Heart left ventricle (tissue), 16 donors: Measurements from ENCODE around the gene CD48. TPM values are rescaled to one million over a fixed set of nuclear protein-coding genes. Genes with fewer than 3 reads are reported as not detected.
"Not testable (repeated sequence)": the region's sequence is repeated elsewhere in the genome, so short reads cannot be mapped to it uniquely, and the experiment has no call there.

Experiments
- ATAC-seq, 4 donors: fragments of 200-7000 bp; cut with Tn5 transposase; one replicate each; pipeline ENCODE4 v1.9.1; 2020 to 2022; ENCODE audit warnings: moderate library complexity in 4 of 4, mild to moderate bottlenecking in 3 of 4, moderate number of reproducible peaks in 1 of 4
- DNase-seq, 5 donors: peaks; one replicate each; pipeline ENCODE4 v3.0.0-alpha.2; 2020
- H3K27ac ChIP-seq, 12 donors: fragments of 200-600 bp; sonication (generic) in 4 of 12; one replicate each; pipeline versions ENCODE4 v1.5.0 to v1.8.0; 2016 to 2022; ENCODE audit warnings: mild to moderate bottlenecking in 2 of 12
- H3K27me3 ChIP-seq, 9 donors: fragments of 200-600 bp; sonication (generic) in 2 of 9; one replicate each; pipeline versions ENCODE4 v1.5.1 to v1.8.0; 2016 to 2022; ENCODE audit warnings: mild to moderate bottlenecking in 3 of 9
- H3K36me3 ChIP-seq, 9 donors: fragments of 200-600 bp; sonication (generic) in 2 of 9; one replicate each; pipeline versions ENCODE4 v1.5.0 to v1.8.0; 2018 to 2022; ENCODE audit warnings: mild to moderate bottlenecking in 2 of 9
- H3K4me1 ChIP-seq, 12 donors: fragments of 200-600 bp; sonication (generic) in 4 of 12; one replicate each; pipeline versions ENCODE4 v1.5.0 to v1.8.0; 2016 to 2022; ENCODE audit warnings: mild to moderate bottlenecking in 3 of 12
- H3K4me3 ChIP-seq, 12 donors: fragments of 200-600 bp; sonication (generic) in 4 of 12; one replicate each; pipeline versions ENCODE4 v1.5.0 to v1.8.0; 2017 to 2022; ENCODE audit warnings: mild to moderate bottlenecking in 9 of 12, moderate library complexity in 4 of 12
- H3K9me3 ChIP-seq, 12 donors: fragments of 200-600 bp; sonication (generic) in 4 of 12; one replicate each; pipeline versions ENCODE4 v1.5.0 to v1.8.0; 2016 to 2022; ENCODE audit warnings: mild to moderate bottlenecking in 1 of 12
- POLR2A ChIP-seq, 2 donors: fragments of 450-650 bp; IDR thresholded peaks; one replicate each; pipeline ENCODE4 v1.6.1; 2017; ENCODE audit warnings: antibody characterized with exemption in 2 of 2, mild to moderate bottlenecking in 2 of 2, moderate library complexity in 2 of 2
- WGBS, 4 donors: extraction: QIAGEN DNeasy Blood & Tissue Kit in 2 of 4; methylation state at CpG; one replicate each; pipeline versions ENCODE4 v1.1.5 to v1.1.7; 2013 to 2018; 5-methylcytosine and 5-hydroxymethylcytosine counted together
- intact Hi-C, 10 donors: fragments of 100-400 bp; cut with DNase I; formaldehyde crosslinking; loops; one replicate each; pipeline versions ENCODE4 v1.11.1 to v1.14.2; 2022
- polyA plus RNA-seq, 2 donors: library from polyadenylated mRNA; stranded (reverse); fragments of 200-250 nt; gene quantifications; one replicate each; pipeline ENCODE4 v1.2.3, GENCODE V29; 2013
- total RNA-seq, 9 donors: library from RNA; depleted of rRNA in 2 of 9; stranded (reverse); fragments of >200 nt in 2 of 9; fragmentation: NEBNext Ultra II Directional in 3 of 9; extraction: Animal tissue kit (Norgen Biotek cat#: 25700) in 3 of 9; gene quantifications; one replicate each; pipeline versions ENCODE4 v1.1.0 to v1.2.4, GENCODE V29; 2016 to 2023
- TF ChIP-seq, protein P1 (sequence below), 12 donors: fragments of 200-600 bp; sonication (generic) in 4 of 12; IDR thresholded peaks; one replicate each; pipeline versions ENCODE4 v1.5.0 to v1.8.0; 2018 to 2022; ENCODE audit warnings: antibody characterized with exemption in 12 of 12, mild to moderate bottlenecking in 5 of 12
- donor health status: ischemic (EF 13 %, LVEDD 7.1; RV severe dilation, severe dysfunction).
- donor health status: healthy with polysubstance abuse.
- donor health status: DM: no; HTN: yes; CAD: no.
- donor health status: DM: no; HTN: no; CAD: no.
- donor health status: ischemic (EF 25% LVEDD 6.9; RV normal size, moderate dysfunction).
- donor health status: ischemic (EF 25% LVEDD 5.7; RV mildly dilated, moderate dysfunction).
- donor health status: healthy.
- donor health status: DM: yes; HTN: yes; CAD: no.
- donor health status: ischemic (EF 35%, LVEDD 5.7; RV mildly dilated, moderate dysfunction).
- donor health status: nonischemic (EF 11% LVEDD 7.7; RV severe dilation, severe dysfunction).
- donor health status: DM: yes; HTN: yes; CAD: no.
- donor health status: PGD.
- donor health status: ischemic (EF 29% LVEDD 5.4; RV normal size, mild dysfunction).
- donor health status: nonischemic (EF 23%, LVEDD 6.1; RV moderate dilation, normal function).

The CD48 gene
- total and polyA plus RNA-seq, 11 donors = 0.49 to 31.6 (median 0.71) TPM

DNA sequence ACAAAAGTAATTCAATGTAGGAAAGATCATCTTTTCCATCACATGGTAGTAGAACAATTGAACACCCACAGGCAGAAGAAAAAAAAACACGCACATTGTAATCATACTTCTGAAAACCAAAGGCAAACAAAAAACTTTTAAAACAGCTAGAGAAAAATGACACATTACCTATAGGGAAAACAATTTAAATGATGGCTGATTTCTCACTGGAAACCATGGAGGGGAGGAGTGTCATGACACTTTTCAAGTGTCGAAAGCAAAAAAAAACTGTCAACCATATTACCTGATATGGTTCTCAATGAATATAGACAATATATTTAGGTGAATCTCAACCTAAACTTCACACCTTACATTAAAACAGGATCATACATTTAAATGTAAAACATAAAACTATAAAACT, 26.6 kb upstream of the CD48 start:
- Histone ChIP-seq H3K4me1 (peaks cover 0 to 41% (median 0%) of the 10 kb centered on the region in 12 donors), H3K4me3 (no peak overlapping the region), H3K27ac (peak overlapping the region in 1 of 12 donors; percentile 70), H3K36me3 (no peaks in the 10 kb centered on the region), H3K27me3 (peaks cover 0 to 3% (median 0%) of the 10 kb centered on the region in 9 donors), H3K9me3 (peaks cover 0 to 22% (median 4%) of the 10 kb centered on the region in 12 donors)
- DNase-seq (no peak), ATAC-seq (no peak)
- 86 to 94% (median 87%) methylated on average over 2 of the region's 2 CpGs for WGBS, 4 donors
- no peak for TF ChIP-seq POLR2A (IDR thresholded peaks at IDR 0.05)
- TF ChIP-seq, protein P1, sequence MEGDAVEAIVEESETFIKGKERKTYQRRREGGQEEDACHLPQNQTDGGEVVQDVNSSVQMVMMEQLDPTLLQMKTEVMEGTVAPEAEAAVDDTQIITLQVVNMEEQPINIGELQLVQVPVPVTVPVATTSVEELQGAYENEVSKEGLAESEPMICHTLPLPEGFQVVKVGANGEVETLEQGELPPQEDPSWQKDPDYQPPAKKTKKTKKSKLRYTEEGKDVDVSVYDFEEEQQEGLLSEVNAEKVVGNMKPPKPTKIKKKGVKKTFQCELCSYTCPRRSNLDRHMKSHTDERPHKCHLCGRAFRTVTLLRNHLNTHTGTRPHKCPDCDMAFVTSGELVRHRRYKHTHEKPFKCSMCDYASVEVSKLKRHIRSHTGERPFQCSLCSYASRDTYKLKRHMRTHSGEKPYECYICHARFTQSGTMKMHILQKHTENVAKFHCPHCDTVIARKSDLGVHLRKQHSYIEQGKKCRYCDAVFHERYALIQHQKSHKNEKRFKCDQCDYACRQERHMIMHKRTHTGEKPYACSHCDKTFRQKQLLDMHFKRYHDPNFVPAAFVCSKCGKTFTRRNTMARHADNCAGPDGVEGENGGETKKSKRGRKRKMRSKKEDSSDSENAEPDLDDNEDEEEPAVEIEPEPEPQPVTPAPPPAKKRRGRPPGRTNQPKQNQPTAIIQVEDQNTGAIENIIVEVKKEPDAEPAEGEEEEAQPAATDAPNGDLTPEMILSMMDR (IDR thresholded peaks at IDR 0.05) = no peak
- intact Hi-C loops = no loop called here

DNA sequence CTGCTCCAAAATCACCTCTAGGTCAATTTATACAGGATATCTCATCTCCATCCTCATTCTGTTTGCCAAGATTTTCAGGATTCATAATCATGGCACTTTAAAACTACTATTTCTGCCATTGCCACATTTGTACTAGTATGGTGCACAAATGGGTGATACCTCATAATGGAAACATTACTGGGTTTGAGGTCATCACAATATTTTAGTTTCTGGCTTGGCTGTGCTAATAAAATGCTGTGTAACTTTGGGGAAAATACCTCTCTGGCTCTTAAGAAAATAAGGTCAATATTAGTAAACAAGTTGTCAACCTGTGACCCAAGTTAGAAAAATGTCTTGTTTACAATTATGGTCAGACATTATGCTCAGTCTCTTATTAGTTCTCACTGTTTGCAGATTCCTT, 22.7 kb upstream of the CD48 start:
- H3K27ac ChIP-seq = peak overlapping the region in 1 of 12 donors; percentile 59
- ATAC-seq (no peak), DNase-seq (no peak)
- H3K4me1 ChIP-seq = peaks cover 0 to 30% (median 0%) of the 10 kb centered on the region in 12 donors
- H3K27me3 ChIP-seq = peaks cover 0 to 6% (median 0%) of the 10 kb centered on the region in 9 donors
- no peak for TF ChIP-seq POLR2A (IDR thresholded peaks at IDR 0.05)
- TF ChIP-seq, protein P1 (IDR thresholded peaks at IDR 0.05) = no peak
- no peak overlapping the region for H3K4me3 ChIP-seq
- H3K36me3 ChIP-seq = no peaks in the 10 kb centered on the region
- intact Hi-C loops = no loop called here
- peaks cover 0 to 22% (median 4%) of the 10 kb centered on the region in 12 donors for H3K9me3 ChIP-seq

DNA sequence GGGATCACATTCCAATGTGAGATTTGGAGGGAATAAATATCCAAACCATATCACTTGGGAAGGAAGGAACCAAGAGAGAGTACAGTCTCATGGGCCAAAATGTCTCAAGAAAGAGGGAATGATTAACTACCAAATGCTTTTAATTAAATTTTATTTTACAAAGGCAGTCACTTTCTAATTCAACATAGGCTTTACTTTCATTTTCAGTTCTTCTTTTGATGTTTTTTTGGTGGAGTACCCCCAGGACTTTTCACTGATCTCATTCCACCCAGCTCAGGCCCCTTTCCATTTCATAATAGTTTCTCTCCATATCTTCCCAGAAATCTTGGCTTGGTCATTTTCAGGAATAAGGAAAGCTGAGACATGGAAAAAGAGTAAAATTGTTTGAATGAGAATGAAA, 22.3 kb upstream of the CD48 start:
- Histone ChIP-seq H3K4me3 (no peak overlapping the region), H3K27me3 (peaks cover 0 to 6% (median 0%) of the 10 kb centered on the region in 9 donors), H3K36me3 (no peaks in the 10 kb centered on the region), H3K4me1 (peaks cover 0 to 30% (median 0%) of the 10 kb centered on the region in 12 donors), H3K27ac (peak overlapping the region in 1 of 12 donors; percentile 59), H3K9me3 (peaks cover 0 to 22% (median 4%) of the 10 kb centered on the region in 12 donors)
- intact Hi-C loops = no loop called here
- DNase-seq = no peak
- no peak for ATAC-seq
- TF ChIP-seq POLR2A (IDR thresholded peaks at IDR 0.05) = no peak
- TF ChIP-seq, protein P1 (IDR thresholded peaks at IDR 0.05) = no peak

DNA sequence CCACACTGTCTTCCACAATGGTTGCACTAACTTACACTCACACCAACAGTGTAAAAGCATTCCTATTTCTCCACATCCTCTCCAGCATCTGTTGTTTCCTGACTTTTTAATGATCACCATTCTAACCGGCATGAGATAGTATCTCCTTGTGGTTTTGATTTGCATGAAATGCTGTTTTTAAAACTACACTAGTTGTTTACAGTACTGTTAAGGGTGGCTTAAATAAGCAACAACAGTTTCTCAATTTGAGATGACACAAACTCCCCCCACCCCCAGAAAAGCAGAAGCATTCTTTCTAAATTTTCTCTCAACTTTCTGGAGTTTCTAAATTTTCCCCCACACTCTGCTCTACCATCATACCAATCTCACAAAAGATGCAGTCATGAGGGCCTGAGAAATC, 20.4 kb upstream of the CD48 start:
- no peak for DNase-seq
- no peak for ATAC-seq
- no peak for TF ChIP-seq POLR2A (IDR thresholded peaks at IDR 0.05)
- TF ChIP-seq, protein P1 (IDR thresholded peaks at IDR 0.05) = no peak
- H3K27me3 ChIP-seq = peaks cover 0 to 6% (median 0%) of the 10 kb centered on the region in 9 donors
- H3K27ac ChIP-seq = no peak overlapping the region
- no peaks in the 10 kb centered on the region for H3K36me3 ChIP-seq
- WGBS, 4 donors = 75 to 91% (median 85%) methylated on average over 1 of the region's 1 CpG
- intact Hi-C loops = no loop called here
- peaks cover 0 to 11% (median 1%) of the 10 kb centered on the region in 12 donors for H3K9me3 ChIP-seq
- peaks cover 0 to 24% (median 0%) of the 10 kb centered on the region in 12 donors for H3K4me1 ChIP-seq
- no peak overlapping the region for H3K4me3 ChIP-seq

DNA sequence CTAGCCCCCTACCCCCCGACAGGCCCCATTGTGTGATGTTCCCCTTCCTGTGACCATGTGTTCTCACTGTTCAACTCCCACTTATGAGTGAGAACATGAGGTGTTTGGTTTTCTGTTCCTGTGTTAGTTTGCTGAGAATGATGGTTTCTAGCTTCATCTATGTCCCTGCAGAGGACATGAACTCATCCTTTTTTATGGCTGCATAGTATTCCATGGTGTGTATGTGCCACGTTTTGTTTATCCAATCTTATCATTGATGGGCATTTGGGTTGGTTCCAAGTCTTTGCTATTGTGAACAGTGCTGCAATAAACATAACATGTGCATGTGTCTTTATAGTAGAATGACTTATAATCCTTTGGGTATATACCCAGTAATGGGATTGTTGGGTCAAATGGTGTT, 19.9 kb upstream of the CD48 start:
- H3K27me3 ChIP-seq, H3K27ac ChIP-seq, H3K4me3 ChIP-seq, DNase-seq, intact Hi-C loops, ATAC-seq, H3K9me3 ChIP-seq, H3K36me3 ChIP-seq: not testable (repeated sequence)
- 59 to 85% (median 73%) methylated on average over 2 of the region's 2 CpGs for WGBS, 4 donors
- H3K4me1 ChIP-seq = peaks cover 0 to 28% (median 0%) of the 10 kb centered on the region in 12 donors
